RCC 7860 (cell line): ENCODE measurements around the gene ZNG1B.
"Not testable (repeated sequence)": the region's sequence is repeated elsewhere in the genome, so short reads cannot be mapped to it uniquely, and the experiment has no call there.

Experiments used
- DNase-seq: peaks from one replicate; pipeline ENCODE4 v3.0.0-alpha.2; 2015; ENCODE audit warnings: low spot score
- FAIRE-seq: peaks from 2 replicates; lab custom pipeline; 2012; peaks lifted over from hg19 to GRCh38; lab: Jason Lieb, UNC

ZNG1B gene

DNA sequence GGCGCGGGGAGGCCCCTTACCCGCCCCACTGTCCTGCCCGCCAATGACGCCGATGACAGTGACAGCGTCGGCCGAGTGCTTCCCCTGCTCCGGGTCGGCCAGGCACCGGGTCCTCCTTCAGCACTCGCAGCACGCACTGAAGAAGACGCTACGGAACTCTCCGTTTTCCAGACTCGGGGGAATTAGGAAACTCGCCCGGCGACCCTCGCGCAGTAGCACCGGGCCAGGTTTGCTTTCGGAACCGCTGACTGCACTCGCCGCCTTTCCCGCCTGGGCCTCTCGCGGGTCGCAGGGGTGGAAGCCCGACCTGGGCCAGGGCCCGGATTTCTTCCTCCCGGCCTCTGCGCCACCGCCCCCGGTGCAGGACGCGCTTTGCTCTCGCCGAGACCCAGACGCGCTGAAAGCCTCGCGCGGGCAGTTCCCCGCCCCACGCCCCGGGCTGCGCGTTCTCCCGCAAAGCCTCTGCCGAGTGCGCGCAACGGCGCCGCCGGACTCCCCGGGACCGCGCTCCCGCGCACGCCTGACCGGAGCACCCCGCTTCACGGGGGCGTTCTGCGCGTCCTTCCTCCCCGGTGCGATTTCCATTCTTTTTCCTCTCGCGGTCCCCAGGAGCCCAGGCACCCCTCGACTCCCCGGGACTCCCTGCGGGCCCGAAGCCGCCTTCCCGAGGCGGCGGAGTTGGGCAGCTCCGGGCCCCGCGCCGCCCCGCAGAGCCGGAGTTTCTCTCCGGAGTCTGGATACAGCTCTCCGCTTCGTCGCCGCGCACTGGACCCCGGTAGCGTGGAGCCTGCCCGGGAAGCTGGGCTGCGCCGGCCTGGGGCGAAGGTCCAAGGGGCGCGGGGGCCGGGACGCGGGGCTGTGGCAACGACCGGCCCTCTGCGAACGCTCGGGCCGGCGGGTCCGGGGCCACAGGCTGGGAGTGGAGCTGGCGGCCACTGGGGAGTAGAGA lies 65.9 kb downstream of the ZNG1B start:
- DNase-seq, FAIRE-seq: not testable (repeated sequence)

DNA sequence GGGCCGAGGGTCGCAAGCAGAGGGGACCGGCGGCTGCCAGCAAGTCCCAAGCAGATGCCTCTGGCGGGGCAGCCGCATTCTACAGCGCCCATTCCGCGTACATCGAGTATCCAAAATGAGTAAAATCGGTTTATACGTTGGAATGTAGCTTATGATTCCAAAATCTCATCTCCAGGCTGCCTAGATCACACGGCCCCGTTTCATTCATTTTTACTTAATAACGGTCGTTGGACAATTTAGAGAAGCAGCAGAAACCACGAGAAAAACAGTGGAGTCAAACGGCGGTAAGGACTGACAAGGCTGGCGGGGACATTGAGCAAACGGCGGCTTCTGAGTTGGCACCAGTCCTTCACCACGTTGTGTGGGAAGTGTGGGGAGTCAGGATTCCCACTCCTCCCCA lies 66.6 kb downstream of the ZNG1B start:
- not testable (repeated sequence) for FAIRE-seq, DNase-seq

DNA sequence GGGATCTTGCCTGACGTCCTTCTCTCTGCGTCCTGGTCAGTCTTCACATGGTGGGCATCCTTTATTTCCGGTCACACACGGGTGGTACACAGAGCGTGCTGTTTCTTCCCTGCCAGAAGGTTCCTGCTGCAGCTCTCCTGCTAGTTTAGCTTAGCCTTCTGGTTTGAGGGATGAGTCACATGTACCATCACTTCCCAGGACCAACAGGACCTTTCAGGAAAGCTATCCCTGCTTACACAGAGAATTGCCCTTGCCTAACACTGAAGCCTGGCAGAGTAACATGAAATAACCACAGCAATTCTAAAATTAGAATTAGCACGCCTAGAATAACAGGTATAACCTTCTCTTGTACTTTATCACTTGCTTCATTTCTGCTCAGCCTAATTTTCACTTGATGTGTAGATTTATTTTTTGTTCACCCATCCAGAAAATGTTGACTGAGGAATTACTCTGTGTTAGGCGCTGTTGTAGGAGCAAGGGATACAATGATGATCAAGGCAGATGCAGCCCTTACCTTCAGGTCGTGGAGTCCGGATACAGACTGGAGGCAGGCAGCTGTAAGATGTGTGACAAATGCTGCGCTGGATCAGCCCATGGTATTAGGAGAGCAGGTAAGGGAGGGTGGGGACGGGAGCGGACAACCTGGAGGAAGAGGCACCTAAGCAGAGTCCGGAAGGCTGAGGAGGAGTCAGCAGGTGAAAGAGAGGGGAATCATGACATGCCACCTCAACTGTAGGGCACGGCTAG lies 70.1 kb downstream of the ZNG1B start:
- not testable (repeated sequence) for FAIRE-seq, DNase-seq

DNA sequence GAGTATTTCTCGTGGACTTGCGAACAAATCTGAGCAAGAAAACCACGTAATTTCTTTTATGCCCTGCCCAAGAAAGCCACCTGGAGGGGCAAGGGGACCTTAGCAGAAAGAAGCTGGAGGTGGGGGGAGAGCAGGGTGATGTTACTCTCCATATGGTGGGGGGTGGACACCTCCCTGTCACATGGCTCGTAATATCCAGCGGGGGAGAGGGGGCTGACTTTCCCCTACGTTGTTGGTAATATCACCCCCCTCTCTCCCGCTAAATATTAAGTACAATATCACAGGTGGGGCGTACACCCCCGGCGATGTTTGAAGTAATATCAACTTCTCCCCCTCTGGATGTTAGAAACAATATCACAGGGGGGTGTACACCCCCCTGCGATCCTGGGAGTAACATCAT lies 70.7 kb downstream of the ZNG1B start:
- DNase-seq, FAIRE-seq: not testable (repeated sequence)

DNA sequence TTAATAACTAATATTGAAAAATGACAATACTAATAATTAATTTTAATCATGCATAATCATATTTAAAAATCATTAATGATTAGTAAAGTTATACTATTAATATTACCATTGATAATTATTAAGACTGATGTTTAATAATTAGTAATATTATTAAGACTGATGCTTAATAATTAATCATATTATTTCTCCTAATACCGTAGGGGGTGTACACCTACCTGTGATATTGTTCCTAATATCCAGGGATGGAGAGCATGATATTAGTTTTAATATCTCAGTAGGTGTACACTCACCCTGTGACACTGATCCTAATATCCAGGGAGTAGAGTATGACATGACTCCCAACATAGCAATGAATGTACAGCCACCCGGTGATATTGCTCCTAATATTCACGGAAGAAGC lies 73.4 kb downstream of the ZNG1B start:
- not testable (repeated sequence) for DNase-seq
- FAIRE-seq = peak; percentile 63

DNA sequence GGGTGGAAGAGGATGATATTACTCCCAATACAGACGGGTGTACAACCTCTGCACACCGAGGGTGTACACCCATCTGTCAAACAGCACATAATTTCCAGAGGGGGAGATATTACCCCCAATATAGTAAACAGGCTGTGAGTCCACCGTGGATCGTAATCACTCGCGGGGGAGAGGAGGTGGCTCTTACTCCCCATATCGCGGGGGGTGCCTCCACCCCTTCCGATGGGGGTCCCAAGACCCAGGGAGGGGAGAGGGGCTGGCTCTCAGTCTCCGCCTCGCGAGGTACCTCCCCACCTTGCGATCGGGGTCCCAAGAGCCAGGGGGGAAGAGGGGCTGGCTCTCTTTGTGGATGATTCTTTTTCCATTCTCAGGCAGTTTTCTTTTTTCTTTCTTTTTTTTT lies 74.4 kb downstream of the ZNG1B start:
- FAIRE-seq, DNase-seq: not testable (repeated sequence)

DNA sequence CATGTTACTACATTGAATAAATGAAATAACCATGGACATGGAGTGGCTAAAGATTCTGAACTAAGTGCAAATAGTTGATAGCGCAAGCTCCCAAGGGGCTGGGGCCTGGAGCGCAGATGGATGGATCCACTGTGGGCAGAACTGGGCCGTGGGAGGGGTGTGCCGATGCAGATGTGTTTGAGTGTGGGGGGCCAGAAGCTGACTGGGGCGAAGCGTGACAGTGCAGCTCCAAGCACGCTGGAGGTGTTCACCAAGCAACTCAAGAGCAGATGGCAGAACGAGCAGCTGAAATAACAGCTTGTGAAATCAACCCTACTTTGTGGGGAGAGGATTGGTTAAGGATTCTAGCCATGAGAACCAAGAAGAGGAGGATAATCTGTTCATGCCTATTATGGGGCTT lies 78.0 kb downstream of the ZNG1B start:
- not testable (repeated sequence) for FAIRE-seq, DNase-seq

DNA sequence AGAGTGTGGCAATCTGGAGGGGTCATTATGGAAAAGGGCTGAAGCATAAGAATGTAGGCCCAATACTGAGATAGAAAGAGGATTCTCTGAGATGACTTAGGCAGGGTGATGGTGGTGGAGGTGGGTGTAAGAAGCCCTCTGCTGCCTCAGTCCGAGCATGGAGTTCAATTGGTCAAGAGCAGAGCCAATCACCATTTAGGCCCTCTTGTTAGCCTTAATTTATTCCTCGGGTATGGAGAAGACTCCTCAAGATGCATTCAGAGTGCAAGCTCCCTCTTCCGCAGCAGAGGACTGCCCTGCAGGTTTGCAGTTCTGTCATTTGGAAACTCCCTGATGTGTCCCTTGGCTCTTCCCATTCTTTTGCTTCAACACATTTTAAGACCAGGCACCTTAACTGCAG lies 78.5 kb downstream of the ZNG1B start:
- DNase-seq, FAIRE-seq: not testable (repeated sequence)

DNA sequence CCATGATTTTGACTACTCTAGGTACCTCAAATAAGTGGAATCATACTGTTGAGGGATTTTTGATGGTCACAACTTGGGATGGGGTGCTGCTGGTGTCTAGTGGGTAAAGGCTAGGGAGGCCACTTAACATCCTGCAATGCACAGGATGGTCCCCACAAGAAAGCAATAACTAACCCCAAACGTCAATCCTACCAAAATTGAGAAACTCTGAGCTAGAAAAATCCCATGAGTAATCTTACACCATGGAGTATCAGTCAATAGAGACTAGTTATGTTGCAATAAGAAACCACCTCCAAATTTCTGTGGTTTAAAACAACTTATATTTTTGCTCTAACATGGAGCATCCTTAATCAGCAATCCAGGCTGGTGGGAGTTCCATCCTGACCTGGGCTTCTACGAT lies 79.5 kb downstream of the ZNG1B start:
- not testable (repeated sequence) for FAIRE-seq, DNase-seq

DNA sequence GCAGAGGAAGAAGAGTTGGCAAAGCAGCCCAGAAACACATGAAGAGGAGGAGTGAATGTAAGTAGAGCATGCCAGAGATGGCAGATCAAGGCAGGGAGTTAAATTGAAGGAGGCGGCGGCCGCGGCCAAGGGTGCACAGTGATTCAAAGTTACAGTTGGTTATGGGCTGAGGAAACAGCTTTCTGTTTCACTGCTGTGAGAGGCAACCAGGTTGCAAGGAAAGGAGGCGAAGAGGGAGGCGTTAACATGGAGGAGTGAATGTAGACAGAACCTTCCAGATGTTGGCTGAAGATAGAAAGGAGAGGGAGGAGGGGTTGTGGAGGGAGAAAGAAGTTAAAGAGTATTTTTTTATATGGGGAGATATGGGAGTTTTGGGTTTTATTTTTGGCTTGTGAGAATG lies 83.3 kb downstream of the ZNG1B start:
- DNase-seq, FAIRE-seq: not testable (repeated sequence)

DNA sequence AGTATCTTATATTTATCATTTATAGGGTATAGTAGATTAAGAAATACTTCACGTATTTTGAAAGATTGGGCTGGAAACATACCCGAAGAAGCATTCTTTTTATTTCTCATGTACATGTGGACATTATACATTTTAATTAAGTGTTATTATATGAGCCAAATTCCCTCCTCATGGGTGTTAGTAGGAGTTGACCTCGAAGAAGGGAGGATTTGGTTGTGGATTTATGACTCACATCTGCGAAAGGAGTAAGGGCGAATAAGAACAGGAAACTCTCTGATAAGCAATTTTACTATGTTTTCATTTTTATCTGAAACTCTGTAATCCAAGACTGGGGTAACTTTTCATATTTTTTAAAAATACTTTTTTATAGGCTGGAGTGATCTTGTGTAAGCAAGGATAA lies 84.0 kb downstream of the ZNG1B start:
- not testable (repeated sequence) for DNase-seq, FAIRE-seq

DNA sequence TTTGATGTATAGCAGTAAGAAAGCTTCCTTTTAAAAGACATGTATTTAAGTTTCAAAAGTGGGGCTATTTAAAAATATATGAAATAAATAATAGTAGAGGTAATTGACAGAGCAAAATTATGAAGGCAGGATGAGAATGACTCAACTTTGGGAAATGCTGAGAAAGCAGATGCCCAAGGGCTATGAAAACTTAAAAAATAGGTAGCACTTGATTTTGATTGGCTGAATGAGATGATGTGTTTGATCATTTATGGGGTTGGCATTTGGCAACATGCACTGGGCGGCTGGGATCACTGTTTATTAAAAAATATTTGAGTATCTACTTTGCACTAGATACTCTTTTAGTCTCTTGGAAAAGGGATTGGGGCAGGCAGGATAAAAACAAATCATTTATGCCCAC lies 87.5 kb downstream of the ZNG1B start:
- FAIRE-seq, DNase-seq: not testable (repeated sequence)

DNA sequence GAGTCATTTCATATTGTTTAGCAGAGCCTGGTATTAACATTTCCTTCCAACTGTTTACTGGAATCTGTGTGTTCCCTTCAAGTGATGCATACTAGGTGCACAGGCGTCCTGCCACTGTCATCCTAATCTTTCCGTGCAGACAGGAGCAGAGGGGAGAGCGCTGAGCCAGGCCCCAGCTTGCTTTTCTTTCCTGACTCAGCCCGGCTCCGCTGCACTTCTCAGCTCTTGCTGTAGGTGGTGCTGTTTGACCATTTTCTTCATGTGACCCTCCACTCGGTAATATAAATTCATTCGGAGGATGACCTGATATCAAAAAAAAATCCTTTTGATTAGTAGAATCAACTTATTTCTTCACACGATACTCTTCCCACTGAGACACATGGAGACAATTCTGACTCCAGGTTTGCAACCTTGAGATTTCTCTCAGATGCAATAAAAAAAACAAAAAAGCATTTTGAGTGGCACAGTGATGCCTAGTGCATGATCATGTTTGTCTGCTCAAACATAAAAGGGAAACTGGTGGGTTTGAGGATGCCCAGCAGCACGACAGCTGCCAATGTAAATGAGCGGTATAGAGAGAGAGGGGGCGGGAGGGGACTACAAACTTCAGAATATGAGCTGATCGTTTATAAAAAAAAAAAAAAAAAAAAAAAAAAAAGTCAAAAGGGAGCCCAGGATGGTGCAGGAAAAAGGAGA lies 90.0 kb downstream of the ZNG1B start:
- DNase-seq, FAIRE-seq: not testable (repeated sequence)

DNA sequence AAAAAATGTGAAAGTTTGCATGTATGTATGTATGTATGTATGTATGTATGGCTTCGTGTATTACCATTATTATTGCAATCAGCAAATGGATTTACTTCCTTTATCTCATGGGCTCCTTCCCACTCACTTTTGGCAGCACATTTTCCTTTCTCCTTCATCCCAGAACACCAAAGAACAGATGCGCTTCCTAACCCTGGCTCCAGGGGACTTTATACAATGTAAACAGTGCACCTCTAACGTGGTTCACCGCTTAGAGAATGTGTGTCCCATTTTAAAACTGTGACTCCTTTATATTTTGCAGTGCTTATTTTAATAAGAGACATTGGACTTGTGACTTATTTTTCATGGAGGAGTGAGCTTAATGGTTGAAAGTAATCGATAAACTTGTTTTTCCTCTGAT lies 90.6 kb downstream of the ZNG1B start:
- not testable (repeated sequence) for FAIRE-seq, DNase-seq

DNA sequence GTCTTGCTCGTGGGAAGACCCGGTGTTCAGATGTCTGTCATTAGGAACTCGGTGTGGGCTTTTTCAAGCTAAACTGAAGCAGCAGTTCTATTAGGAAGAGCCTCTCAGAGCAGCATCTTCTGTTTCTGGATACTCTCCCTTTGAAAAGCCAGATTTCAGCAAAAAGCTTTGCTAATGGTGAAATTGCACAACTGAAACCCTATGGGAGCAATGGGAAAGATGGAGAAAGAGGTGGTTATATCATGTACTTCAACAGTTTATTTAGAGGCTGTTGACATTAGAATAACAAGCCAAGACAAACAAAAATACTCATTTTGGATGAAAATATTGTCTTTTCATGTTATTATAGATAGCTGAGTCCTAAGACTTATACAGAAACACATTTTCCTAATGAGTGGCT lies 91.4 kb downstream of the ZNG1B start:
- not testable (repeated sequence) for DNase-seq, FAIRE-seq

DNA sequence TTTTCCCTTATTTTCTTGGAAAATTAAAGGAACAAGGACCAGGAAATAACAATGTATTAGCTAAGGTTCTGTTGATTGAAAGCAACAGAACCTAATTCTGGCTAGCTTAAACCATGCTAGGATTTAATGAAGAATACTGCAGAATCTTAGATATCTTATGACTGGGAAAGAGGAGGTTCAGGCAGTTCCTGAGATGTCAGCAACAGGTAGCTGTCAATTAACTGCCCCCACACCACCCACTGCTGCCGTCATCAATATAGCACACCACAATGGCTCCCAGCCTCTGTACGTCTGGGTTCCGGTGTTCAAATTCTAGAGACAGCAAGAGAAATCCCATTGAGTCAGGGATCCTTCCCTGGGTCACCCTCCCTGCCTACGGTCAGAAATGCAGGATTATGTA lies 95.5 kb downstream of the ZNG1B start:
- FAIRE-seq, DNase-seq: not testable (repeated sequence)

DNA sequence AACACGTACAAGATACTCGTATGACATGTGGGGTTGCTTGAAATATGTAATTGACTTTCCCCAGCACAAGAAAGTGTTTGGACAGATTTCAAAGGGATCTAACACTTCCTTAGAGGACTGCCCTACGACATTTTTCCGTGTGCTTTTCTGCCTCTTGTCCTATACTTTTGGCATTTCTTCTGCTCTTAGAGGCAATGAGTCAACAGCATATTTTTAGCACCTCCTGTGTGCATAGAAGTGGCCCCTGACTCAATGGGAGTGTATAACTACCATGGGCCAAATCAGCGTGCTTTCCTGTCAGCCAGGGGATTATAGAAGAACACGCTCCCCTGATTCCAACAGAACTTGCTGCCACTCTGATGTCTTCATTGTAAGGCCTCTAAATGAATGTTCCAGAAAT lies 99.1 kb downstream of the ZNG1B start:
- FAIRE-seq = not testable (repeated sequence)

DNA sequence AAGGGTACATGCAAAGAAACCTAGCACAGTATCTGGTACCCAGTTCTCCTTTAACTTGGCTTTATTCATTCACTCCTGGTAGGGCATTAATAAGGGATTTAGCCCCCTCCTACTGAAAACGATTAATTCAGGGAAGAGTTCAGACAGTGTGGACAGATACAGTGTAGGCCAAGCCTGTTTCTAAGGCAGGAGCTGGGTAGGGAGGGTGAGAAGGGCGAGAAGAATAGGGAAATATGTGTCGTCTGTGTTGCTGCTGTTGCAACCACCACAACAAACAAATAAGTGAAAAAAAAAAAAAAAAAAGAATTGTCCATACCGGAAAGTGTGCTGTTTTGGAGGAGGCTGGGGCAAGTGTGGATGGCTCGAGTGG lies 103.3 kb downstream of the ZNG1B start:
- FAIRE-seq, DNase-seq: not testable (repeated sequence)

More for the DNA sequence above, 99.1 kb downstream of the ZNG1B start:
- not testable (repeated sequence) for DNase-seq

DNA sequence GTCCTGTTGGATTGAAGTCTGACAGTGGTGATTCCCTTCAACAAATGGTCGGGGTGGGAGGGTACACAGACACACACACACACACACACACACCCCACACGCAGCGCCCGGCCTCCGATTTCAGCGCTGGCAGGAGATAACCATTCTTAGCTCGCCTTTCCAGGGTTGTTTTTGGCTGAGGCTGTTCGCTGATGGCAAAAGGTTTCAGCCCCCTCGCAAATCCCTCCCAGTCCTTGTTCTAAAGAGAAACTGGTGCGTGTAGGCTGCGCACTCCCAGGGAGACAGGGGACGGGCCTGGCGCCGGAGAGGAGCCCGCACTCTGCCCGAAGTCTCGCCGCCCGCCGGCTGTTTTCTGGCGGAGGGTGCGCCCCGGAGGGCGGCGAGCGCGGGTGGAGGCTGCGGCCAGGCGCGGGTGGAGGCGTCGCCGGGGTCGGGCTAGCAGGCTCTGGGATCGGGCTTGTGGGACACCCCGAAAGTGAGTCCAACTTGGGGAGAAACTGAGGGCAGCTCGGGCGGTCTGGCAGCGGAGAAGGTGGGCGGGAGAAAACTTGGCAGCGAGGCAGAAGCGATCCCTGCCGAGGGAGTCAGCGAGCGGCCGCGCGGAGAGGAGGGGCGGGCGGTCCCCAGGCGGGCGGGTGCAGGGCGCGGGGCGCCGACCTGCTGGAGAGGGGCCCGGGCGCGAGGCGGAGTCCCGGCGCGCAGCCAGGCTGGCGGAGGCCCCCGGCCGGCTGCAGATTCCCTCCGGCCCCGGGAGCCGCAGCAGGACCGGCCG lies 103.9 kb downstream of the ZNG1B start:
- FAIRE-seq, DNase-seq: not testable (repeated sequence)

DNA sequence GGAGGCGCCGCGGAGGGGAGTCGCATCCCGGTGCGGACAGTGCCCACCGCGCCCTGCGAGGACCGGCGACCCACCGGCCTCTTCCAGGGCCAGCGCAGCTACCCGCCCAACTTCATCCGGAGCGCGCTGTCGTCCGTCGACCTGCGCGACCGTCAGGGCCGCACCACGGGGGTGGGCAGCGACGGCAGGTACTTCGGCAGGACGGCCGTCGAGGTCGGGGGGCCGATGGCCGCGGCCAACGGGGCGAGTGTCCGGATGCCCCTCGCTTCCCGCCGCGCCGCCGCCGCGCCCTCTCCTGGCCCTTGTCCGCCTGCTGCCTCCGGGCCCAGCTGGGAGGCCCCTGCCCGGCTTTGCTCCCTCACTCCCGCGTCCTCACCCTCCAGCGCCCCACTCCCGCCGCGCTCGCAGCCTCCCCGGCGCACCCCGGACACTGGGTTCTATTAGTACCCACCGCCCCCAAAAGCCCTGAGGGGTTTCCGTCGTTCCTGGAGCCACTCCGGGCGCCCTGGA lies 104.5 kb downstream of the ZNG1B start:
- not testable (repeated sequence) for DNase-seq, FAIRE-seq
